Lung (tissue), 12 donors: ENCODE data around the gene PEX5L. TPM values are rescaled to one million over a fixed set of nuclear protein-coding genes. Genes with fewer than 3 reads are reported as not detected.

Experiments used
- ATAC-seq: fragments of 200-7000 bp; cut with Tn5 transposase; one replicate; pipeline ENCODE4 v1.9.1; 2020; ENCODE audit warnings: moderate number of reproducible peaks; ENCODE audit not compliant: insufficient read depth, low FRiP score
- DNase-seq, 3 donors: peaks; one replicate each; pipeline ENCODE4 v3.0.0-alpha.2; 2013 to 2017
- H3K27ac ChIP-seq, 2 donors: one replicate each; pipeline ENCODE4 v1.5.1; 2013; ENCODE audit warnings: mild to moderate bottlenecking in 2 of 2, moderate library complexity in 2 of 2, control low read depth in 1 of 2, inconsistent platforms in 1 of 2, low read depth in 1 of 2, low read length in 1 of 2
- H3K27me3 ChIP-seq, 3 donors: one replicate each; pipeline ENCODE4 v1.5.1; 2013; ENCODE audit warnings: low read length in 2 of 3; ENCODE audit not compliant: control insufficient read depth in 3 of 3, insufficient read depth in 3 of 3
- H3K36me3 ChIP-seq, 4 donors: one replicate each; pipeline ENCODE4 v1.5.1; 2013; ENCODE audit warnings: low read length in 4 of 4, mild to moderate bottlenecking in 1 of 4, moderate library complexity in 1 of 4; ENCODE audit not compliant: control insufficient read depth in 4 of 4, insufficient read depth in 4 of 4
- H3K4me1 ChIP-seq, 5 donors: one replicate each; pipeline ENCODE4 v1.5.1; 2013; ENCODE audit warnings: low read length in 5 of 5, mild to moderate bottlenecking in 2 of 5, moderate library complexity in 1 of 5; ENCODE audit not compliant: control insufficient read depth in 5 of 5, insufficient read depth in 5 of 5
- H3K4me3 ChIP-seq: one replicate; pipeline ENCODE4 v1.5.1; 2013; ENCODE audit warnings: mild to moderate bottlenecking, control low read depth, moderate library complexity
- H3K9ac ChIP-seq, 2 donors: one replicate each; pipeline ENCODE4 v1.5.1; 2013; ENCODE audit warnings: low read length in 2 of 2, control low read depth in 1 of 2; ENCODE audit not compliant: insufficient read depth in 1 of 2
- H3K9me3 ChIP-seq, 4 donors: one replicate each; pipeline ENCODE4 v1.5.1; 2013; ENCODE audit warnings: low read length in 3 of 4, mild to moderate bottlenecking in 1 of 4, moderate library complexity in 1 of 4; ENCODE audit not compliant: control insufficient read depth in 4 of 4, insufficient read depth in 3 of 4
- WGBS, 2 donors: extraction: QIAGEN DNeasy Blood & Tissue Kit; methylation state at CpG; one replicate each; pipeline ENCODE4 v1.1.7; 2013; 5-methylcytosine and 5-hydroxymethylcytosine counted together
- polyA plus RNA-seq, 2 donors: library from polyadenylated mRNA; stranded (reverse); fragments of 200-250 nt; gene quantifications; one replicate each; pipeline ENCODE4 v1.2.1, GENCODE V29; 2013
- total RNA-seq, 2 donors: library from RNA; depleted of rRNA in 1 of 2; stranded (reverse); fragments of >200 nt in 1 of 2; gene quantifications; one replicate each; pipeline ENCODE4 v1.2.1, GENCODE V29; 2014 to 2021
- TF ChIP-seq, protein P1 (sequence below): IDR thresholded peaks from 2 replicates; pipeline ENCODE4 v1.5.1; 2012; ENCODE audit warnings: mild to moderate bottlenecking; ENCODE audit errors: control extremely low read depth, extremely low read depth
- donor health status: control.
- donor health status: control.
- donor health status: Bipolar disorder and iron deficiency.
- donor health status: healthy.
- donor health status: DM: yes; HTN: yes; CAD: no.

The PEX5L gene
- total and polyA plus RNA-seq, 4 donors = 0.02 to 0.80 (median 0.09) TPM

DNA sequence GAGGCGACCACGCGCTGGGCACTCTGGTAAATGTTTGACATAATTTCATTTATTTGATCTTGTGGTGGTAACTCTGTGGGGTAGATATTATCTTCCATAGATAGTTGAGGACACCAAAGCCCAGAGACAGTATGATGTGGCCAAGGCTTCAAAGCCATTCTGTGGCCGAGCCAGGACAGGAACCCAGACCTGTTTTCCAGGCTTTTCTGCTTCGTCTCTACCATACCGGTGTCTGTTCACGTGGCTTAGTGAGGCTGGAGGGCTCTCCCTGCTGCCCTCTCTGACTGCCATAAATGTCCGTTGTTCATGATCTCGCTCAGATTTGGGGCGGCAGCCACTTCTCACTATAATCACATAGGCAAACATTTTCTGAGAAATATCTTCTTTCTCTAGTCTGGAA, 134.7 kb downstream of the PEX5L start:
- Histone ChIP-seq H3K4me3 (no peak overlapping the region), H3K36me3 (no peaks in the 10 kb centered on the region), H3K4me1 (no peaks in the 10 kb centered on the region), H3K27ac (no peak overlapping the region), H3K27me3 (no peaks in the 10 kb centered on the region), H3K9ac (no peak overlapping the region), H3K9me3 (no peaks in the 10 kb centered on the region)
- no peak for DNase-seq
- ATAC-seq = no peak
- WGBS, 2 donors = 57 to 82% methylated on average over 10 of the region's 10 CpGs
- TF ChIP-seq, protein P1, sequence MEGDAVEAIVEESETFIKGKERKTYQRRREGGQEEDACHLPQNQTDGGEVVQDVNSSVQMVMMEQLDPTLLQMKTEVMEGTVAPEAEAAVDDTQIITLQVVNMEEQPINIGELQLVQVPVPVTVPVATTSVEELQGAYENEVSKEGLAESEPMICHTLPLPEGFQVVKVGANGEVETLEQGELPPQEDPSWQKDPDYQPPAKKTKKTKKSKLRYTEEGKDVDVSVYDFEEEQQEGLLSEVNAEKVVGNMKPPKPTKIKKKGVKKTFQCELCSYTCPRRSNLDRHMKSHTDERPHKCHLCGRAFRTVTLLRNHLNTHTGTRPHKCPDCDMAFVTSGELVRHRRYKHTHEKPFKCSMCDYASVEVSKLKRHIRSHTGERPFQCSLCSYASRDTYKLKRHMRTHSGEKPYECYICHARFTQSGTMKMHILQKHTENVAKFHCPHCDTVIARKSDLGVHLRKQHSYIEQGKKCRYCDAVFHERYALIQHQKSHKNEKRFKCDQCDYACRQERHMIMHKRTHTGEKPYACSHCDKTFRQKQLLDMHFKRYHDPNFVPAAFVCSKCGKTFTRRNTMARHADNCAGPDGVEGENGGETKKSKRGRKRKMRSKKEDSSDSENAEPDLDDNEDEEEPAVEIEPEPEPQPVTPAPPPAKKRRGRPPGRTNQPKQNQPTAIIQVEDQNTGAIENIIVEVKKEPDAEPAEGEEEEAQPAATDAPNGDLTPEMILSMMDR = no peak

DNA sequence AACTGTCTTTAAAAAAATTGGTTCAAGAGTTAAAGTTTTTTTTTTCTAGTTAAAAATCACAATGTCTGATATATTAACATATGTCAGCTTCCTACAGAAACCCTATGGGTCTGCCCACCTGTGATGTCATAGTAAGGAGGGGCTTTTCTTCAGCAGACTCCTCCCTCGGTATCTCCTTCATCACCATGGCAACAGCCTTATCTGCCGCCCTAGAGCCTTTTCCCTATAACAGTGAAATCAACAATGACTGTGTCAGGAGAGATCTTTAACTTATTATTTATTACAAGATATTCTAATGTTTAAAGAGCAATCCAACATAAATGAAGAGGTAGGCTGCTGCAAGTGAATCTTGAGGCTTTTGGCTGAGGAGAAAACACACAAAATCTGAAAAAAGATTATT, 138.7 kb downstream of the PEX5L start:
- DNase-seq (peak in 2 of 3 donors; percentile 26 to 39), ATAC-seq (no peak)
- no peaks in the 10 kb centered on the region for H3K36me3 ChIP-seq
- no peaks in the 10 kb centered on the region for H3K4me1 ChIP-seq
- H3K27me3 ChIP-seq = no peaks in the 10 kb centered on the region
- H3K27ac ChIP-seq = no peak overlapping the region
- H3K4me3 ChIP-seq = no peak overlapping the region
- no peak overlapping the region for H3K9ac ChIP-seq
- H3K9me3 ChIP-seq = no peaks in the 10 kb centered on the region
- 13 to 14% methylated on average over 2 of the region's 2 CpGs for WGBS, 2 donors
- TF ChIP-seq, protein P1 = no peak

DNA sequence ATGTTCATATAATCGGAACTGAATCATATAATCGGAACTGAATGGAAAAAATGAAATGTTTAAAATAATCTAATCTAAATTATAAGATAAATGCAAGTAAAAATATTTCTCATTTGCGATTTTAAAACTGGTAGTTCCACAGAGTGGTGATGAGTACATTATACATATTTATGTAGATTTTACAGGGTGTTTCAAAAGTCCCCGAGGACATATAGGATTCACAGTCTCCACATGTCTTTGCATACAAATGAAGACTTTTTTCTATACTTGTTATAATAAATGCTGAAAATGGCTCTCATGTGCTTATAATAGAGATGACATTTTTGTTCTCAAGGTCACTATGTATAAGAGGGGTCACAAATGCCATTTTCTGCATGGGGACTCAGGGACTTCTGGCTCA, 139.5 kb downstream of the PEX5L start:
- 84 to 86% methylated on average over 4 of the region's 4 CpGs for WGBS, 2 donors
- H3K4me1 ChIP-seq = no peaks in the 10 kb centered on the region
- H3K27me3 ChIP-seq = no peaks in the 10 kb centered on the region
- ATAC-seq = no peak
- no peak for DNase-seq
- no peak overlapping the region for H3K4me3 ChIP-seq
- H3K27ac ChIP-seq = no peak overlapping the region
- H3K36me3 ChIP-seq = no peaks in the 10 kb centered on the region
- TF ChIP-seq, protein P1 = no peak
- no peak overlapping the region for H3K9ac ChIP-seq
- no peaks in the 10 kb centered on the region for H3K9me3 ChIP-seq

GRCh38 chr3:179896507-179896906, 140.2 kb downstream of the PEX5L start:
- H3K27me3 ChIP-seq = no peaks in the 10 kb centered on the region
- H3K4me3 ChIP-seq = no peak overlapping the region
- no peak overlapping the region for H3K27ac ChIP-seq
- WGBS, 2 donors = 65 to 69% methylated on average over 2 of the region's 2 CpGs
- ATAC-seq = no peak
- no peak for DNase-seq
- no peaks in the 10 kb centered on the region for H3K9me3 ChIP-seq
- TF ChIP-seq, protein P1 = no peak
- no peaks in the 10 kb centered on the region for H3K36me3 ChIP-seq
- no peak overlapping the region for H3K9ac ChIP-seq
- no peaks in the 10 kb centered on the region for H3K4me1 ChIP-seq
